Measurements from ENCODE around the gene TAS2R50.

DNA sequence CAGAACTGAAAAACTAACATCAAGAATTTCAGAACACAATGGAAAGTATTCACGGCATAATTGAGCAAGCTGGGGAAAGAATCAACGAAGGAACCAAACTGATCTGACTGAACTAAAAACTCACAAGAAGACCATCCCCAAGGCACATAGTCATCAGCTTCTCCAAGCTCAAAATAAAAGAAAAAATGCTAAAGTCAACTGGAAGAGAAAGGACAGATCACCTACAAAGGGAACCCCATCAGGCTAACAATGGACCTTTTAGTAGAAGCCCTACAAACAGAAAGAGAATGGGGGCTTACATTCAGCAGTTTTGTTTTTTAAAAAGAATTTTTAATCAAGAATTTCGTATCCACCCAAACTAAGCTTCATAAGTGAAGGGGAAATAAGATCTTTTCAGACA, 11.7 kb downstream of the TAS2R50 start:
- TF ChIP-seq CTCF (conservative IDR thresholded peaks at IDR 0.05; ENCODE audit: low read depth, low read length) (no peak), EZH2 (IDR thresholded peaks at IDR 0.05; ENCODE audit: borderline replicate concordance, low read depth, low read length, poor library complexity, severe bottlenecking) (no peak)
